Measurements from ENCODE around the gene INSC. TPM values are rescaled to one million over a fixed set of nuclear protein-coding genes. Genes with fewer than 3 reads are reported as not detected.

The INSC gene
- total RNA-seq, 1 donor from 2014 or later: 4.2 TPM

DNA sequence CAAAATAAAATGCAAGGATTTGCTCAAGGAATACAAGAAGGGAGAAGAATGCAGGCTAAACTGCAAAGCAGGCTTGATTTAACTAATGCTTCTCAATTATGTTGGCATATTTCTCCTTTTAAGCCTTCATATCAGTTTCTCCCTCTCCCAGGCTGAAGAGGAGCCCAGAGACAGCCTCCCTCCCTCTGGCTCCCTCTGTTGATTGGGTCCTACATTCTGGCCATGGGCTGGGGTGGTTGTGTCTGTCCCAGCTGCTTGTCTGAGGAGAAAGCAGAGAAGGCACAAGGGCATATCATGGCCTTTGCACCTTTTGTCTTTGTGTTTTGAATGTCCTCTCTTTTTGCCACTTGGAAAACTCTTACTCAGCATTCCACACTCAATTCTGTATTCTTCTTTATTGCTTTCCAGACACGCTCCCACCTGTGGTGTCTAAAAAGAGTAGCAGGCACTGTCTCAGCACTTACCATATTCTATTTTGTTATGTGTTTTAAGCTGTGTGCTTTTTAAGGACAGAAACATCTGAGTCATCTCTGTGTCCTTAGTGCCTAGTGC is 77.4 kb downstream of the INSC start:
- Histone ChIP-seq H3K9me3 (ENCODE audit: control insufficient read depth in 3 of 3, low read length in 3 of 3) (no peaks in the 10 kb centered on the region), H3K27me3 (ENCODE audit: control insufficient read depth in 3 of 3, insufficient read depth in 3 of 3, low read length in 3 of 3) (no peaks in the 10 kb centered on the region), H3K27ac (ENCODE audit: low read depth, low read length) (no peak overlapping the region), H3K9ac (ENCODE audit: low read depth in 1 of 3, low read length in 3 of 3) (no peak overlapping the region), H3K36me3 (ENCODE audit: control insufficient read depth in 3 of 3, insufficient read depth in 3 of 3, low read length in 3 of 3) (no peaks in the 10 kb centered on the region), H3K4me3 (ENCODE audit: low read length in 3 of 3) (no peak overlapping the region), H3K4me1 (ENCODE audit: control insufficient read depth in 3 of 3, insufficient read depth in 3 of 3, low read length in 3 of 3) (no peaks in the 10 kb centered on the region)

DNA sequence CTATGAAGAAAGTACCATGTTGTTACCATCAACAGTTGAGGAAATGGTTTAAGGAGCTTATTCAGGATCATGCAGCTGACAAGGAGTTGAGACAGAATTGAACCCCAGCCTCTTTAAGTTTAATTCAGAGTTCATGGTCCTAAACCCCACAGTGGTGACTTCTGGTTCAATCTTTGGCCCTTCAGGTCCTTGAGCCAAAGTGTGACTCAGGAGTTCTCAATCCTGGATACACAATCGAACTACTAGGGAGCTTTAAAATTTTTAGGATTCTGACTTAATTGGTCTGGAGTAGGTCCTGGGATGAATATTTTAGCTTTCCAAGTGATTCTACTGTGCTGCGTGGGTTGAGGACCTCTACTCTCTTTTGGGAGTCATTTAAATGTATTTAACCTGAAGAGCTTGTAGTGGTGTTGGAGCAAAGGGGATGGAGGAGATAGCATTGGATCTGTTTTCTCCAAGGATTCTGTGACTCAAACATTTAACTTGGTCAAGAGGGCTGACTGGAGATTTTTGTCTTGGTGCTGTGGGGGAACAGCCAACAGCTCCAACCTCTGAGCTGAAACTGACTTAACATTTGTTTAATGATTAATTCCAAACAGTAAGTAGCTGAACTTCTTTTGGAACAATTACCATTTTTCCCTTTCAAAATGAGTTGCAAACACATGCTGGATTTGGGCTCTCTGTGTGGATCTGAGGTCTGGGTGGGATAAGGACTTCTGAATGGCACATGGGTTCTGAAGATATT is 80.1 kb downstream of the INSC start:
- Histone ChIP-seq H3K9ac (ENCODE audit: low read depth in 1 of 3, low read length in 3 of 3) (no peak overlapping the region), H3K9me3 (ENCODE audit: control insufficient read depth in 3 of 3, low read length in 3 of 3) (no peaks in the 10 kb centered on the region), H3K36me3 (ENCODE audit: control insufficient read depth in 3 of 3, insufficient read depth in 3 of 3, low read length in 3 of 3) (no peaks in the 10 kb centered on the region), H3K4me1 (ENCODE audit: control insufficient read depth in 3 of 3, insufficient read depth in 3 of 3, low read length in 3 of 3) (peaks cover 12 to 19% (median 16%) of the 10 kb centered on the region in 3 donors), H3K27me3 (ENCODE audit: control insufficient read depth in 3 of 3, insufficient read depth in 3 of 3, low read length in 3 of 3) (no peaks in the 10 kb centered on the region), H3K4me3 (ENCODE audit: low read length in 3 of 3) (no peak overlapping the region), H3K27ac (ENCODE audit: low read depth, low read length) (no peak overlapping the region)

DNA sequence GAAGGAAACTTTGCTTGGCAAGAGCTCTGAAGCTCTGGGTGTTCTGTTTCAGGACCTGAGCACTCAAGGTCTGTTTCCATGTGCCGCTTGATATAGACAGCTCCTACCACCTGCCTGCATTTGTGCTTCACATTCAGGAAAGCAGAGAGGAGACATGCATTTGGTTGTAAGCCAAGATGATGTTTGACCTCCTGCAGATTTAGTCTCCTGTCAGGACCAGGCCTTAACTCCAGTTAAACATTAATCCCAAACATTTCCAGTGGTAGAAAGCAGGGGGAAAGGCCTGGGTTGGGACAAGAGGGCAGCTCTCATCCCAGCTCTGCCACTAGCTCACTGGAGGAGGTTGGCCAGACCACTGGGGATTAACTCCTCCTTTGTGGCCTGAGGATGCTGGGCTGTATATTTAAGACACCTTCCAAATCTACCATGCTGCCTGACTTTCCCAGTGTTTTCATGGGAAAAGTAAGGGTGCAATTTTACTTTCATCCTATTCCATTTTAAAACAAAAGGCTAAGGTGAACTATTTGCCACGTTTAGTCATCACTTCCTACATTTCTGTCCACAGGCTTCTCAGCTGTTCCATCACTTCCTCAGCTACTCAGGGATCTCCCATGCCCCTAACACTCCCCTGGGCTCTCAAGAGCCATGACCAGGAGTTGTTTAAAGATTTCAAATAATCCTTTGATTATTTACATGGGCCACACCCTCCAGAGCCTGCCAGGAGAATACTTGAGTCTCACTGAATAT is 80.9 kb downstream of the INSC start:
- H3K27me3 ChIP-seq (ENCODE audit: control insufficient read depth in 3 of 3, insufficient read depth in 3 of 3, low read length in 3 of 3): no peaks in the 10 kb centered on the region
- no peak overlapping the region for H3K27ac ChIP-seq (ENCODE audit: low read depth, low read length)
- no peak overlapping the region for H3K9ac ChIP-seq (ENCODE audit: low read depth in 1 of 3, low read length in 3 of 3)
- no peak overlapping the region for H3K4me3 ChIP-seq (ENCODE audit: low read length in 3 of 3)
- peaks cover 18 to 27% (median 24%) of the 10 kb centered on the region in 3 donors for H3K4me1 ChIP-seq (ENCODE audit: control insufficient read depth in 3 of 3, insufficient read depth in 3 of 3, low read length in 3 of 3)
- H3K9me3 ChIP-seq (ENCODE audit: control insufficient read depth in 3 of 3, low read length in 3 of 3): no peaks in the 10 kb centered on the region
- H3K36me3 ChIP-seq (ENCODE audit: control insufficient read depth in 3 of 3, insufficient read depth in 3 of 3, low read length in 3 of 3): no peaks in the 10 kb centered on the region

DNA sequence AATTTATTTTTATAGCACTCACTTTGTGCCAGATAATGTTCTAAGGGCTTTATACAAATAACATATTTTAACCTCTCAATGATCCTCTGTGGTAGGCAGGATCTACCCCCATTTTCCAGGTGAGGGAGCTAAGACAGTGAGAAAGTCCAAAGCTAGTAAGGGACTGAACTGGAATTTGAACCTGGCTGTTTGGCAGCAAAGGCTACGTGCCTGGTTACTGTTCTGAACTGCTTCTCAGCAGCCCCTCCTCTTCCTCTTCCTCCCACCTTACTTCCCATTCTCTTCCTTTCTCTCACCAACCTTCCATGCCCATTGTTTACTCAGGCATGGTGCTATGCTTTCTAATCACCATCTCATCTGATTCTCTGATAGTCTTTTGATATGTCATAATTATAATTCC is 82.0 kb downstream of the INSC start:
- Histone ChIP-seq H3K9ac (ENCODE audit: low read depth in 1 of 3, low read length in 3 of 3) (no peak overlapping the region), H3K27me3 (ENCODE audit: control insufficient read depth in 3 of 3, insufficient read depth in 3 of 3, low read length in 3 of 3) (no peaks in the 10 kb centered on the region), H3K36me3 (ENCODE audit: control insufficient read depth in 3 of 3, insufficient read depth in 3 of 3, low read length in 3 of 3) (no peaks in the 10 kb centered on the region), H3K9me3 (ENCODE audit: control insufficient read depth in 3 of 3, low read length in 3 of 3) (no peaks in the 10 kb centered on the region), H3K4me3 (ENCODE audit: low read length in 3 of 3) (no peak overlapping the region), H3K27ac (ENCODE audit: low read depth, low read length) (no peak overlapping the region), H3K4me1 (ENCODE audit: control insufficient read depth in 3 of 3, insufficient read depth in 3 of 3, low read length in 3 of 3) (peaks cover 22 to 36% (median 32%) of the 10 kb centered on the region in 3 donors)

DNA sequence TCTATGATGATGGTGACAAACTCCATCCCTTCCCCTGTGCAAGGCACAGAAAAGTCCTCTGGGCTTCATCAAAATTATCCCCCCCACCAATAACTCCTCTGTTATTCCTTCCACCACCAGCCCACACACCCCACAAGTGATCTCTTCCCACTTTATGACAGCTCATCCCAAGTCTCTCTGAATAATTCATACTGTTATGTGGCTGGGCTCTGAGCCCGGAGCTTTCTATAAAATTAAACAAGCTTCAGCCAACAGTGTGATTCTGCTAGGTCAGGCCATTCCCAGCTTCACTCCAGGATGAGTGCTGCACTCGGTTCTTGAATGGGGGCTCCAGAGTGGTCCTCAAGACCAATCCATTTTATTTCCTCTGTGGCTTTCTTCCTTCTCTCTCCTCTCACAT is 83.0 kb downstream of the INSC start:
- Histone ChIP-seq H3K27me3 (ENCODE audit: control insufficient read depth in 3 of 3, insufficient read depth in 3 of 3, low read length in 3 of 3) (no peaks in the 10 kb centered on the region), H3K9me3 (ENCODE audit: control insufficient read depth in 3 of 3, low read length in 3 of 3) (no peaks in the 10 kb centered on the region), H3K4me3 (ENCODE audit: low read length in 3 of 3) (no peak overlapping the region), H3K4me1 (ENCODE audit: control insufficient read depth in 3 of 3, insufficient read depth in 3 of 3, low read length in 3 of 3) (peaks cover 22 to 36% (median 32%) of the 10 kb centered on the region in 3 donors), H3K27ac (ENCODE audit: low read depth, low read length) (no peak overlapping the region), H3K36me3 (ENCODE audit: control insufficient read depth in 3 of 3, insufficient read depth in 3 of 3, low read length in 3 of 3) (no peaks in the 10 kb centered on the region), H3K9ac (ENCODE audit: low read depth in 1 of 3, low read length in 3 of 3) (no peak overlapping the region)

DNA sequence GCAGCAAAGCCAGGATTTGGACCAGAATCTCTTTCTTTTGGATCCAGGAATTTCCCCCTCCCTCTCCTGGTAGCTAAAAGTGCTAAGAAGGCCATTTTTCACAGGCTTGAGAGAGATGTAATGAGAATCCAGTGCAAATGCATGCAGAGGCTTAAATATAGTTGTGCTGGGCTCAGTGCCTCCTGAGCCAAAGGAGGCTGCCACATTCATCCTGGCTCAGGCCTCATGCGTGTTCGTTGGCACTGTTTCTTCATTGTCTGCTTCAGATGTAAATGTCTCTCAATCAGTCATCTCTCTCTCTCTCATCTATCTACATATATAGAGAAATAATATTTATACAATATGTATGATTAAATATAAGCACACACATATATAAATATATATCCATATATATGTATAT is 83.6 kb downstream of the INSC start:
- Histone ChIP-seq H3K4me1 (ENCODE audit: control insufficient read depth in 3 of 3, insufficient read depth in 3 of 3, low read length in 3 of 3) (peaks cover 22 to 36% (median 32%) of the 10 kb centered on the region in 3 donors), H3K9ac (ENCODE audit: low read depth in 1 of 3, low read length in 3 of 3) (no peak overlapping the region), H3K9me3 (ENCODE audit: control insufficient read depth in 3 of 3, low read length in 3 of 3) (no peaks in the 10 kb centered on the region), H3K36me3 (ENCODE audit: control insufficient read depth in 3 of 3, insufficient read depth in 3 of 3, low read length in 3 of 3) (no peaks in the 10 kb centered on the region), H3K4me3 (ENCODE audit: low read length in 3 of 3) (no peak overlapping the region), H3K27me3 (ENCODE audit: control insufficient read depth in 3 of 3, insufficient read depth in 3 of 3, low read length in 3 of 3) (no peaks in the 10 kb centered on the region), H3K27ac (ENCODE audit: low read depth, low read length) (no peak overlapping the region)

DNA sequence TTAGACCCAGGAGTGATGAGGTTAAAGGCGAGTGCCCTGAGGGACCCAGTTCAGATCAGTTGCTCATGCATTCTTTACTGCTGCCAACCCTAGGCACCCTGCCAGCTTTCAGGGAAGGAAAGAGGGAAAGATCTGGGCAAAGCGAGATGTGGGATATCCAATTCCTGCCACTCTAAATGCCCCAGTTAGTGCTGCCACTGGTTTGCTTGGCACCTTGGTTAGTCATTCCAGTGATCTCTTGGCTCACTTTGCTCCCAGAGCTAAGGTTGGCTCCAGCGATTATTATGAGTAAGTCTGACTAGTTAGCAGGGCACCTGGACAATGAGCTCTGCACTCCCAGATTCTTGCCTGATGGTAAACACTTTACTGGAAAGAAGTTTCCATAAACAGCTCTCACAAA is 85.0 kb downstream of the INSC start:
- Histone ChIP-seq H3K27ac (ENCODE audit: low read depth, low read length) (no peak overlapping the region), H3K9me3 (ENCODE audit: control insufficient read depth in 3 of 3, low read length in 3 of 3) (no peaks in the 10 kb centered on the region), H3K36me3 (ENCODE audit: control insufficient read depth in 3 of 3, insufficient read depth in 3 of 3, low read length in 3 of 3) (no peaks in the 10 kb centered on the region), H3K4me3 (ENCODE audit: low read length in 3 of 3) (no peak overlapping the region), H3K27me3 (ENCODE audit: control insufficient read depth in 3 of 3, insufficient read depth in 3 of 3, low read length in 3 of 3) (no peaks in the 10 kb centered on the region), H3K4me1 (ENCODE audit: control insufficient read depth in 3 of 3, insufficient read depth in 3 of 3, low read length in 3 of 3) (peaks cover 22 to 36% (median 32%) of the 10 kb centered on the region in 3 donors), H3K9ac (ENCODE audit: low read depth in 1 of 3, low read length in 3 of 3) (no peak overlapping the region)

DNA sequence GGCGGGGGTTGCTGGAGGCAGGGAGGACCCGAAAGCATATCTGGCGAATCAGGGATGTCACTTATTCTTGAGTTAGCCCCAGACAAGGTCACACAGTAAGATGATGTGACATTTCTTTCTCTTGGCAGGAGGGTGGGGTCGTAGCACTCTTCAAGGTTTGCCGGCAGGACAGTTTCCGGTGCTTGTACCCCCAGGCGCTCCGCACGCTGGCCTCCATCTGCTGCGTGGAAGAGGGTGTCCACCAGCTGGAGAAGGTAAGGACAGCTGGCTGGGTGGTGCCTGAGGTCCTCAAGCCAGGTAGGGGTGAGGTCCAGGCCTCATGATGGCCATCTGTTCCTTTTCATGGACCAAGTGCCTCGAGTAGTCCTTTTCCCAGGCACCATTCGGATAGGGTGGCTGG is 86.0 kb downstream of the INSC start:
- H3K4me3 ChIP-seq (ENCODE audit: low read length in 3 of 3): no peak overlapping the region
- peak overlapping the region in 1 of 3 donors; percentile 8 for H3K9ac ChIP-seq (ENCODE audit: low read depth in 1 of 3, low read length in 3 of 3)
- H3K27me3 ChIP-seq (ENCODE audit: control insufficient read depth in 3 of 3, insufficient read depth in 3 of 3, low read length in 3 of 3): peaks cover 0 to 4% (median 0%) of the 10 kb centered on the region in 3 donors
- no peaks in the 10 kb centered on the region for H3K9me3 ChIP-seq (ENCODE audit: control insufficient read depth in 3 of 3, low read length in 3 of 3)
- H3K4me1 ChIP-seq (ENCODE audit: control insufficient read depth in 3 of 3, insufficient read depth in 3 of 3, low read length in 3 of 3): peaks cover 22 to 36% (median 32%) of the 10 kb centered on the region in 3 donors
- H3K27ac ChIP-seq (ENCODE audit: low read depth, low read length): no peak overlapping the region
- no peaks in the 10 kb centered on the region for H3K36me3 ChIP-seq (ENCODE audit: control insufficient read depth in 3 of 3, insufficient read depth in 3 of 3, low read length in 3 of 3)

DNA sequence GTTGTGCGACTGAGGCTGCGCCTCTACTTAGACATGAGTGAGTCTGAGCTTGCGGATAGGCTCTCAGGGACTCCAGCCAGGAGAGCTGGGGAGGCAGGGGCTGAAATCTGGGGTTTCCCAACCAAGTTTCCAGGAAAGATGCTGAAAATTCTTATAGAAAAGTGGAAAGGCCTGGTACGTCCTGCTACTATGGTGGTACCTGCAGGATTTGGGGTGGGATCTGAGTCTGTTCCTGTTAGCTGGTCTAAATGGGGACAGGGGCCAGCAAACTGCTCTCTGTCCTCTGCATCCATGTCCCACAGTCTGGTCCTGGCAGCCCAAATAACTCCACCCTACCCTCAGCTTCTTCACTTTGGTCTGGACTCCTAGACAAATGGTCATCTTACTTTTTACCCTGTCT is 86.9 kb downstream of the INSC start:
- Histone ChIP-seq H3K9ac (ENCODE audit: low read depth in 1 of 3, low read length in 3 of 3) (no peak overlapping the region), H3K27me3 (ENCODE audit: control insufficient read depth in 3 of 3, insufficient read depth in 3 of 3, low read length in 3 of 3) (peaks cover 0 to 7% (median under 1%) of the 10 kb centered on the region in 3 donors), H3K27ac (ENCODE audit: low read depth, low read length) (no peak overlapping the region), H3K4me1 (ENCODE audit: control insufficient read depth in 3 of 3, insufficient read depth in 3 of 3, low read length in 3 of 3) (peaks cover 22 to 36% (median 32%) of the 10 kb centered on the region in 3 donors), H3K36me3 (ENCODE audit: control insufficient read depth in 3 of 3, insufficient read depth in 3 of 3, low read length in 3 of 3) (no peaks in the 10 kb centered on the region), H3K9me3 (ENCODE audit: control insufficient read depth in 3 of 3, low read length in 3 of 3) (no peaks in the 10 kb centered on the region), H3K4me3 (ENCODE audit: low read length in 3 of 3) (no peak overlapping the region)

DNA sequence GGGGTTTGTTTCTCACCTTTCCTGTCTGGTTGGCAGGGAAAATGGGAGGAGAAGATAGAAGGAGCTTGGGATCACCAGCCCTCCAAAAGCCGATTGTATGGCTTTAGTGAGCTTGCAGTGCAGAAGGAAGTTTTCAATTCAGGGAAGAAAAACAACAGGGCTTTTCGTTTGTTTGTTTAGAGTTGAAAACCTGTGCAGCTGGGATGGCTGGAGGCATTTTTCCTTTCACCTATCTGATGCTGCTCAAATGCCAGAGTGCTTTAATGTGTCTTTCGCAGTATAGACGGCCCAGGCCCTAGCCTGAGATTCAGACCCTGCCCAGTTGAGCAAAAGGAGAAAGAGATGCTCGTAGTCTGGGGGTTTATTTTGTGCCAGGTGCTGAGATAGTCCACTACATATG is 87.9 kb downstream of the INSC start:
- Histone ChIP-seq H3K27me3 (ENCODE audit: control insufficient read depth in 3 of 3, insufficient read depth in 3 of 3, low read length in 3 of 3) (peaks cover 0 to 7% (median 2%) of the 10 kb centered on the region in 3 donors), H3K4me1 (ENCODE audit: control insufficient read depth in 3 of 3, insufficient read depth in 3 of 3, low read length in 3 of 3) (peaks cover 22 to 36% (median 32%) of the 10 kb centered on the region in 3 donors), H3K9me3 (ENCODE audit: control insufficient read depth in 3 of 3, low read length in 3 of 3) (no peaks in the 10 kb centered on the region), H3K27ac (ENCODE audit: low read depth, low read length) (no peak overlapping the region), H3K4me3 (ENCODE audit: low read length in 3 of 3) (no peak overlapping the region), H3K36me3 (ENCODE audit: control insufficient read depth in 3 of 3, insufficient read depth in 3 of 3, low read length in 3 of 3) (no peaks in the 10 kb centered on the region), H3K9ac (ENCODE audit: low read depth in 1 of 3, low read length in 3 of 3) (no peak overlapping the region)

All from skeletal muscle tissue (tissue), 4 donors.